CMK (cell line): Measurements from ENCODE around the gene SORL1-AS1.
"Not testable (repeated sequence)": the region's sequence is repeated elsewhere in the genome, so short reads cannot be mapped to it uniquely, and the experiment has no call there.

ENCODE experiments used
- DNase-seq: peaks from one replicate; pipeline ENCODE4 v3.0.0-alpha.2; 2010; ENCODE audit warnings: low read depth

The SORL1-AS1 gene

DNA sequence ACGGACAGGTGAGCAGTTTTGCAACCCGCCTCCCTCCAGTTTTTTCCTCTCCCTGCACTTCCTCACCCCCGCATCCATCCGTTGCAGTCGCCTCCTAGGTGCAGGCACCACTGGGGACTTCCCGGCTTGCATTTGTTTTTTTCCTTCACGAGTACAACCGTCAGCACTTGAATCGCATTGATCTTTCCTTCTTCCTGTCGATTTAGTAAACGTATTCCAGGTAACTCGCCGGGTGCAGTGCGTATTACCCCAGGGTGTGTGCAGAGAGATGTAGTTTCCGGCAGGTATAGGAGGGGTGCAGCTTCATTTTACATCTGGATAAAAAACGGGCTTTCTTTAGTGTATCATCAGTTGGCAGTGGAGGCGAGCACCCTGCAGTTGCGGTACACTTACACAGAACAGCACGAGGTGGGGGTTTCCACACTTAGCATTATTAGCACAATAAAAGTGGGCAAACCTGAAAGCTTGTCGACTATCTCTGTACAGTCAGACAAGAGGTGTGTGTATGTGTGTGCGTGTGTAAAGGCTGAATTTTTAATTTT is at the start of gene SORL1-AS1:
TSS of gene SORL1-AS1 (minus strand) at position 359 of the 542 bp plus-strand sequence.
- no peak for DNase-seq

DNA sequence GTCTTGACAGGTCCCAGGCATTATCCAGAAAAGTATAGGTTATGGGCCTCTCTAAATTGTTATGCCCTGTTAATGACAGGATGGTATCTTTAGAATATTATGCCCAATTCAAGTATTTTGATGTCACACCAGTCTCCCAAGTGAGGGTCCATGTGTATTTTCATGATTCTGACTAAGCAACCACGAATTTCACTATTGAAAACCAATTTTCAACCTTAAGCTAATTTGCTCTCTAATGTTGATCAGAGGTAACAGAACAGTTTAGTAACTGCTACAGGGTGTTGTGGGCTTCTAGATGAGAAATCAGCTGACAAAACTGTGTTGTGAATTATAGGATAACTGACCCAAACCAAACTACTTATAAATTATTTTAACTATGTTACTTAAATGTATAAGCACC is 48.0 kb upstream of the SORL1-AS1 start:
- DNase-seq, result no peak

DNA sequence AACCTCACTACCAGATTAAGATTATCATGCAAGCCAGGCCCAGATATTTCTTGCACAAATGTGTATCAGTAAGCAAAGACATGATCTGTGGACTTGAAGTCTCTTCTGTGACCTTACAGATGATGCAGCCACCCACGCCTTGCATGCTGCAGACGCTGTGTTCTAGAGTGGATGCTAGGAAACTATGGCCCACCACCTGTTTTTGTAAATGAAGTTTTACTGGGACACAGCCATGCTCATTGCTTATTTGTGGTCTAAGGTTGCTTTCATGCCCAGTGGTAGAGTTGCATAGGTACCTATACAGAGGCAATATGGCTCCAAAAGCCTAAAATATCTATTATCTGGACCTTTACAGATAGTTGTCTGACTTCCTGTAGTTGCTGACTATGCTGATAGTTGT is 47.5 kb upstream of the SORL1-AS1 start:
- no peak for DNase-seq

DNA sequence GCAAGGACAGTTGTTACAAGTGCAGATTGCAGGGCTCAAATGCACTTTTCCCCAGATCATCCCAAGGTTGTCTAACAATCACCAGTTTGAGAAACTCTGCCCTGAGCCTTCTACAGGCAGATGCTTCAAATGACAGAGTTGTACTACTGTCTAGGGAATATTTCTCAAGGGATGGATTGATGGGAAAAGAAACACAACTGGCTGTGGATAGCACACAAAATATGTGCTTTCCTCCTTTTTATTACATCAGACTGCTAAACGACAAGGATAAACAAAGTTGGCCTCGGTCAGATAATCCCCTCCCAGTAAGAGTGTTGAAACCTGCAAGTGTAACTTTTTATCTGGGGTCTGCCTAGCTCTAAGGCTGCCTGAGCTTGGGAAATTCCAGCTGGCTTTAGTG is 46.6 kb upstream of the SORL1-AS1 start:
- DNase-seq, result no peak

DNA sequence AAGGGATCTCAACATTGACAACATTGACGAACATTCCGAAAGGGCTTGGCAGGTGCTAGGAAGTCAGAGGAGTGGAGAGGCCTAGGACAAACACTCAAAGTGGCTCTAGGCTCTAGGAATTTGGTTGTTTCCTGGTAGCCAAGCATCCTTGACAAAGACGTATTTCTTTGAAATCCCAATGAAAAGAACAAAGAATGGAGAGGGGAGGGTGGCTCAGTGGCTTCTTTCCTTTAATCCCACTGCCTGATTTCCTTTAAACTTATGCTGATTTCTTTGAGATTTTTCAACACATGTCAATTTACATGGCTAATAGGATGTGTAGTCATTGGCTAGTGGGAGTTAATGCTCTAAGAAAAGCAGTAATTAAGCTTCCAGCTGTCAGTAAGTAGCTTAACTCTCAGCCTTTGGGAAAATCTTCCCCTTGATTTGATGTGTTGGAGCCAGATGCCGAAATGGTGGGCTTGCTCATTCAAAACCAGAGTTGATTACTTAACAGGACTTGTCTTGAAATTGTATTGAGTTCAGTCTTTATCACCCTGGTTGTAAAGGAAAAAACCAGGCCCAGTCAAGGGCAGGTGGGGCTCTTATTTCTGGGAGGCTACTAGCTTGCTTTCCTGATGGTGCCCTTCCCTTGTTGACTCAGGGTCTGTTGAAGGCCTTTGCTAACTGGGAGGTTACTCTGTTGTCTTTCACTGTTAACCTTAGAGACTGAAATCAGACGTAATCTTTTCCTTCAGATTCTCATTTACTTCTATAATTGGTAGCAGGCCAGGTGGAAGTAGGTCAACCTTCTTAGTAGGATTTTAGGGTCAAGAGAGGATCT is 44.6 kb upstream of the SORL1-AS1 start:
- no peak for DNase-seq

DNA sequence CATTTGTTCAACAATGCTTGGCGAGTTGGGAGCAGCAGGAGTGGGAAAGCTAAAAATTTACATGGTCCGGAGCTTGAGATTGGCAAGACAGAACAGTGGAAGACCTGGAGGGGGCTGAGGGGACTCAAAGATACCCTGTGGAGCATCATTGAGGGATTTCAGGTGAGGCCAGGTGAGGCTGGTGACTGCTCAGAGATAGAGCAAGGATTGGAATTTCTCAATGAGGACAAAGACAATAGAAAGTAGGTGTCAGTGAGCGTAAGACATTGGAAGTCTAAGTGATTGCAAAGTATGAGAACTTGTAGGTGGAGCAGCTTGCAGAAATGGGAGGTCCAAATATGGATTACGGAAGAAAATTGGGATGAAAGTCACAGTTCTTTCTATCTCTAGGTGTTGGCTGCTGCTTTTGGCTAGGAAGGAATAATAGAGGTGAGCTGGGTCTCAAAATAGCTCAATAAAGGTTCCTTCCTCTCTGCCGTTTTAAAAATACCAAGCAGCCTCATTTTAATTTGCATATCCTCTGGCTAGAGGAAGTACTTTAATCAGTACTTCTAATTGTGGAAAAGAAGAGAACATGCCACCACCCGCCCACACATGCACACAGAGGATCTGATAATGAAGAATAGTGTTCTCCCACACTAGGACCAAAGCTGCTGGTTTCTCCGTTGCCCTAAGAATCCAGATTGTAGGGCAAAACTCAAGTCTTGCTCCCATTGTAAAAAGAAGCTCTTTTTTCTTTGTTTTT is 41.8 kb upstream of the SORL1-AS1 start:
- DNase-seq, result no peak

DNA sequence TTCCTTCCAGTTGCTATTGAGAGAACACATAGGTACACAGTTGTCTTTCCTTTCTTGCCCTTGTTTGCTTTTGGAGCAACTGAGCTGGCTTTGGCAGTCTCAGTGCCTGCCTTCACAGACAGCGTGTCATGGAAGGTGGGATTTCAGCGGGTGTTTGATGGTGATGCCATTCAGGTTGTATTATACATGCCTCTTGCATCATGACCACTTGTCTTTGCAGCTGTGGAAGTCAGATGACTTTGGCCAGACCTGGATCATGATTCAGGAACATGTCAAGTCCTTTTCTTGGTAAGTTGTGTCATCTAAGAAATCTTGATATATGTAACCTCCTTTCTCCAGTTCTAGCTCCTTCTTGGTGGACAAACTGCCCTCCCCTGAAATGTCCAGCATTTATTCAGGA is 37.1 kb upstream of the SORL1-AS1 start:
- DNase-seq, result no peak

DNA sequence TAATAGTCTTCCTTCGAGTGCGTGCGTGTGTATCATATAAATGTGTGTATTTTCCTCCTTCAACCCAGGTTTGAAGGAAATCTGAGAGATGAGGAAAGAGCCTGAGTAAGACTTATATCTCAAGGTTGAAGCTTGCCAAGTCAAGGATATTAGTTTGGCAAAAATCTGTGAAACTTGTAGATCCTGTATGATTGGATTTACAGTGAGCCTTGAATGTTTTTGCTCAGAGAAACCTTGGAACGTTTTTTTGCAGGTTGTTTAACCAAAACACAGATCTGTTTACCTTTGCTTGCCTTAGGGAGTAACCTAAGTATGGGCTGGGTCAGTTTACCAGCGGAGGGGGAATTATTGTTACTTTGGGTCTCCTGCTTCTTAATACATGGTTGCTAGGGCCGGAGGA is 35.9 kb upstream of the SORL1-AS1 start:
- DNase-seq, result no peak

DNA sequence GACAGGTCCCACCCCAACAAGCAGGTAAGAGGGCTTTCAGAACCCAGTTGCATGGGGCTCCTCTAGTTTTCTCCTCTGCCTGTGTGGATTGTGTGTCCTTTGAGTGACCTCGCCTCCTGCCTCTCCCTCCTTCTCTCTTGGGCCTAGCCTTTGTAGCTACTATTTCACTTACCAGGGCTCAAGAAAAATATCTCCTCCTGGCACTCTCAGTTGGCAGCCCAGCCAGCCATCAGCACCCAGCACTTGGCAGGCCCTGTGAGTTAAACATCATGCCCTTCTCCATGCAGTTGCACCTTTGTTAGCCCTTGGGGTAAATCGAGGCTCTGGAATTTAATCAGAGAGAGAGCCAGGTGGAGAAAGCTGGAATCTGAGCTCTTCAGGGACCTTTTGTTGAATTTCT is 35.4 kb upstream of the SORL1-AS1 start:
- DNase-seq, result no peak

DNA sequence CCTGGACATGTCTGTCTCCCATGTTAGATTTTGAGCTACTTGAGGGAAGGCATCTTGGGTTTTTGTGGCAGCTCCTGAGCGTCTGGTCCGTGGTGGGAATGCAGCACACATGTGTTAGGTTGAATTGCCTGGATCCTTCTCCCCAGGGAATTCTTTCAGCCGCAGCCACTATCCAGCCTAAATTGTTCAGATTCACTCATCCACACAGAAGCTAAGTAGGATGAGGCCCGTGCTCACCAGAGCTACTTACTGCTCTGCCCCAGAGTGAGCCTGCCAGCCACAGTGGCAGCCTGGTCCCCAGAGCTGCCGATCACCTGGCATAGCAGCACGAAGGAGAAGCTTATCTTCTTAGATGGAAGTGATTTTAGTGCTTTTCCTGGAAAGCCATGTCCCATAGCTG is 34.4 kb upstream of the SORL1-AS1 start:
- DNase-seq, result no peak

DNA sequence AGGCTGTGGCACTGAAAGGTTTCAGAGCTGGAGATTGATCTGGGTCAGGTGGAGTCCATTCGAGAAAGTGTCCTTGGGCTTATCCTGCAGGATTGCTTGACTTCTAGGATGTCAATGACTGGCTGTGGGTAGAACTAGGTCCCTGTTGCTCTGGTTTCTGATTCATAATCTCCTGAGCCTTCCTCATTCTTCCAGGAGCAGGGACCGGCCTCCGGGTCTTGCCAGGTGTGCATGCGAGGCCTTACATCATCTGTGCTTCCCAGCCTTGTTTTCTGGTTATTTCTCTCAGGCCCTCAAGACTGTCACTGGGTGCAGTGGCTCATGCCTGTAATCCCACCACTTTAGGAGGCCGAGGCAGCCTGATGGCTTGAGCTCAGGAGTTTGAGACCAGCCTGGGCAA is 33.3 kb upstream of the SORL1-AS1 start:
- DNase-seq, result no peak

DNA sequence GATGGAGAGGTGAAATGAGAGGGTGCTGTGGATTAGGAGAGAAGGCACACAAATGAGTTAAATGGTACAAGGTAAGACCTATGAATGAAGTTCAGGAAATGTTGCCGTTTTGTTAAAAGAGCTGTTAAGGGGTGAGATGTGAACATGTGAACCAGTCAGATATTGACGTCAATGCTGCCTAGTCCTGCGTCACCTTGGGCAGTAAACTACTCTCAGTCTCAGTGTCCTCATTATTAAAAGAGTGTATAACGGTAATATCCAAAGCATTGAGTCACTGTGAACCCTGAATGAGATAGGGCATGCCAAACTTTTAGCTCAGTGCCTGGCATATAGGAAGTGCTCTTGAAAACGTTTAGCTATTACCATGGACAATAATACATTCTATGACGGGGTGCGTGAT is 32.4 kb upstream of the SORL1-AS1 start:
- DNase-seq, result no peak

DNA sequence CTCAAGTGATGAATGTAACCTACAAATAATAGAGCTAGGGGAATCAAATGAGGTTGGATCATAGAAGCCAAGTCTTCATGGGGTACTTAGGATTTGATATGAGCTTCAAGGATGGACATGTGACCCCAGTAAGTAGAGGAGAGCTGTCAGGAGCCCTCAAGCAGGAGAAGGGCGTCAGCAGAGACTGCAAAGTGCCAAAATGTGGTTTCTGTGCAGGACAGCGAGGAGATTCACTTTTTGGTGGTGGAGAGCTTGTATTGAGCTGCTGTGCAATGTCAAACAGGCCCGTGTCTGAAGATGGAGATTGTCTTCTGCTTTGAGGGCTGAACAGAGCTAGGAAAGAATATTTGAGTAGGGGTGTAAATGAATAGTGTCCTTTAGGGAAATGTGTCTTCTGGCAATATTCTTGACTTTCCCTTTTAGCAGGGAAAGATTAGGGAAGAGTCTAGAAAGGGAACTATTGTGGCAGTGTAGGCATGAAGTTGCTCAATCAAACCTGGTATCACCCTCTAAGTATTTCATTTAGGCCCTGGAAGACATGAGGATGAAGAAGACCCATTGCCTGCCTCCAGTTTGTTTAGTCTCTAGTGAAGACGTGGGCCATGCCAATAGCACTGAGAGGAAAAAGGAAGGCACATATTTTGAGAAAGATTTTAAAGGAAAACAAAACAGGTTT is 31.2 kb upstream of the SORL1-AS1 start:
- DNase-seq, result no peak

DNA sequence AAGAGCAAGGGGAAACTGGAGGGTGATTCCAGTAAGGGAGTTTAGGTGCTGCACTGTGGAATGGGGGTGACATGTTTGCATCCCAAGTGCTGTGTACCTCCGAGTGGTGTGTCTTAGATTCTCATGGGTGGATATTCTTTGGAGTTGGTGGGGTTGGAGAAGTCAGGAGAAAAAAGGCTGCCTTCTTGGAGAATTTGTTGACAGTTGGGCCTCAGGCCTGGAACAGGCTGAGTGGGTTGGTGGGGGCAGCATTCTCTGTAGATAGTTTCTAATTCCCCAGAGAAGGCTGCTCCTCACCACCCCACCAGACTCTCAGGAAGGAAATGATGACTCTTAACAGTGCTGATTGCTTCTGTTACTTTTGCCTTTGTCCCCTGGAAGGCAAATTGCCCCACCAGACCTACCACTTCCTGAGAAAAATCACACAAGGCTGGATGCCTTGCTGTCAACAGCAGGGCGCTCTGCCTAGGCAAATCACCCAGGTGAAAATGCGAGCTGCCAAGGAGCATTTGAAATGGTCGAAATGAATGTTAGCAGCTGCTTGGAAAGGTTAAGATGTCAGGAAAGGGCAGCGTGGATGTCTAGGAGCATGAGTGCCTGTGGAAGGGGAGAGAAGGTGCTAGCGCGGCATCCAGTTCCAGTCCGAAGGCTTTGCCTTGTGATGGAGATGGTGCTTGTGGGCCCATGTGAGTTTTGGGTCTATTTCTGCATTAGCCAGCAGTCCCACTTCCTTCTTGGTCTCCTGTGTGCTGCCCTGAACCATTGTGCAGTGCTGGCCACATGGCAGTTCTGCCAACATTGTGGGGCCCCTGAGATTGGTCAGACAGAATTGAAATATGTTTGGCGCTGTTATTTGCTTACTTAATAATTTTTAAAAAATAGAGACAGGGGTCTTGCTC is 29.7 kb upstream of the SORL1-AS1 start:
- no peak for DNase-seq

DNA sequence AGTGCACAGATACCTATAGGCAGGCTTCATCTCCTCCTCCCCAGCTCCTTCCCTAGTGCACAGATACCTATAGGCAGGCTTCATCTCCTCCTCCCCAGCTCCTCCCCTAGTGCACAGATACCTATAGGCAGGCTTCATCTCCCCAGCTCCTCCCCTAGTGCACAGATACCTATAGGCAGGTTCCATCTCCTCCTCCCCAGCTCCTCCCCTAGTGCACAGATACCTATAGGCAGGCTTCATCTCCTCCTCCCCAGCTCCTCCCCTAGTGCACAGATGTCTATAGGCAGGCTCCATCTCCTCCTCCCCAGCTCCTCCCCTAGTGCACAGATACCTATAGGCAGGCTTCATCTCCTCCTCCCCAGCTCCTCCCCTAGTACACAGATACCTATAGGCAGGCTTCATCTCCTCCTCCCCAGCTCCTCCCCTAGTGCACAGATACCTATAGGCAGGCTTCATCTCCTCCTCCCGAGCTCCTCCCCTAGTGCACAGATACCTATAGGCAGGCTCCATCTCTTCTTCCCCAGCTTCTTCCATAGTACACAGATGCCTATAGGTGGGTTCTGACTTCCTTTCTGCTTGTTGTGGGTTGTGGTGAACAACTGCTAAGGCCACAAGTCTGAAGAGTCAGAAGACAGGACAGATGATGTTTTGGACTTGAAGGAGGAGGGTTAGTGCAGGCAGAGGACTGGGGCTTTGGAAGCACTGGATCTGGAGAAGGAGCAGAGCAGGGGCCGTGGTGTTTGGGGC is 28.9 kb upstream of the SORL1-AS1 start:
- not testable (repeated sequence) for DNase-seq

DNA sequence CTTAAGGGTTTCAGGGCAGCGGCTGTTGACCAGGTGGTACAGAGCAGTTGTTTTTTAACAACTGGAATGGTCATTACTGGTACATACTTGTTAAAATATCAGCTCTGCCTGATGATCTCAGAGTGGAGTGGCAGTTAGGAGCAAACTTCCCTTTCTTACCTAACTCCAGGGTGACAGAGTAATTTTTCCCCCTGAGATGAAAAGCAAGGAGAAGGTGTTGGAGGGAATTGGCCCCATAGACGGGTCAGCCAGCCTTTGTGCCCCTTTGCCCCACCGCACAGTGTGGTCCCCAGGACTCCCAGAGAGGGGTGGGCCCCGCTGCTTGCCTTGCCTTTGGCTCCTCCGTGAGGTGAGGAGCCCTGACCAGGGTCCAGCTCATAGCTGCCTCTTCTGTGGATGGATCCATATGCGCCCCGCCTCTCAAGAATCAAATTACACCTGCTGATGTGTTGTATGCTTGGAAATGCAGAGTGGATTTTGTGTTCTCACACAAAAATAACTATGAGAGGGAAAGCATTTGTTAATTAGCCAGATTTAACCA is 27.0 kb upstream of the SORL1-AS1 start:
- DNase-seq, result no peak

DNA sequence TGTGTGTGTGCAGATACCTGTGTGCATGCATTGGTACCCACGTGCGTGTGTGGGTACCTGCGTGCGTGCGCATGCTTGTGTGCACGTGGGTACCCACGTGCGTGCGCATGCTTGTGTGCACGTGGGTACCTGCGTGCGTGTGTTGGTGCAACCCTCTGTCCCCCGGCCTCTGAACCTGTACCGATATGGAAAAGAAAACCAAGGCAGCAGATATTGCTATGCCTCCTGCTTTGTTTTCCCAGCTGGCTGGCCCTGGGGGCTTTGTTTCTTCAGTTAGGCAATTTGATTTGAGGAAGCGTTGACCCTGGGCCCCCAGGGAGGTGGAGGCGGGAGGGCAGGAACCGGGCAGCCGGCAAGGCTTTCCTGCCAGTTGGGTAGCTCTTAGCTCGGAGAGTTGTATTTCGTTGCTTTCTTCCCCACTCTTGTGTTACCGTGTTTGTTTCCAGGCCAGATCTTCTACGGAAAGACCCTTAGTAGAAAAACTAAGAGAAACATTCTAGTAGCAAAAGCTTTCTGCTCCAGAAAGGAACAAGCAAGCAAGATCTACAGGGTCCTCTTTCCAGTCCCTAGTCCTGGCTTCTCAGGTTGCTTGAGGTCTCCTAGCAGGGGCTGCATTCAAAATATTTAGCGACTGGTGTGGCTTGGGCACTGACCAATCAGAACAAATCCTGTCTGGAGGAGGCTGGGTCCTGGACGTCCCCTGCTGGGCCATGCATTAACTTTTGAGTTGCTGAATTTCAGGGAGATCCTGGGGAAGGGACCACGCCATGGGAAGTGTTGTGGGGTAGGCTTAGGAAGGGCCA is 26.3 kb upstream of the SORL1-AS1 start:
- no peak for DNase-seq

DNA sequence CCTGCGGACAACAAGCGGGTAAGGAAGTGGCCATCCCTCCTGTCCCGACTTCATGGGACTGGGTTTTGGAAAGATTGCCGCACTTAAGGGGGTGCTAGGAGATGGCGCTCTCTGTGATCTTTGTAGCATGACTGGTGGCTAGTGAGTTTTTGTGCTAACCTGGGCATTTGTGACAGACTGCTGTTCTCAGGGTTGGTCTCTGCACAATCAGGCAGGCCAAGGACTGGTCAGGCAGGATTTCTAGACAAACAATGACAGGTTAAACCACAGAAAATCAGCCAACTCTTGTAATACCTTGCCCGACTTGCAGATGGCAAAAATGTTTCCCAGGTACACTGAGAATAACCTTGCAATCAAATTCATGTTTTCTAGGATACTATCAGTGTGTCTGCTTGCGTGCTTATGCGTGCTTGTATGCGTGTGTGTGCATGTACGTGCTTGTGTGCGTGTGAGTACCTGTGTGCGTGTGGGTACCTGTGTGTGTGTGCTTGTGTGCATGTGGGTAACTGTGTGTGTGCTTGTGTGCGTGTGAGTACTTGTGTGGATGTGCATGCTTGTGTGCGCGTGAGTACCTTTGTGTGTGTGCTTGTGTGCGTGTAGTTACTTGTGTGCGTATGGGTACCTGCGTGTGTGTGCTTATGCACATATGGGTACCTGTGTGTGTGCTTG is 25.6 kb upstream of the SORL1-AS1 start:
- no peak for DNase-seq

DNA sequence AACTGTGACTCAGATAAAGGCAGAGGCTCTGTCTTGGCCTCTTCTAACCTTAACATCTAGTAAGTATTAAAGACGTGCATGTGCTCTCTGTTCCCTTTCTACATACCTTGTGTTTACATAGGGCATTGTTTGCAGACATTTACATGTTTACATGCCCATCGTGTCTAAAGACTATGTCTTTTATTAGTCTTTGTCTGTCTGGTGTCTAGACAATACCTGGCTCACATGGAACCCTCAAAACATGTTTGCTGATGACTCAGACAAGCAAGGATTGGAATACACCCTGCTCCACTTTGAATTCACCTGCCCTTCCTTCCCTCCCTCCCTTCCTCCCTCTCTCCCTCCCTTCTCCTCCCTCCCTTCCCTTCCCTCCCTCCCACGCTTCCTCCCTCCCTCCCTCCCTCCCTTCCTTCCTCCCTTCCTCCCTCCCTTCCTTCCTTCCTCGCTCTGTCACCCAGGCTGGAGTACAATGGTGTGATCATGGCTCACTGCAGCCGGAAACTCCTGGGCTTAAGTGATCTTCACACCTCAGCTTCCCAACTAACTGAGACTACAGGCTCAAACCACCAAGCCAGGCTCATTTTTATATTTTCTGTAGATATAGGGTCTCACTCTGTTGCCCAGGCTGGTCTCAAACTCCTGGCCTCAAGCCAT is 23.7 kb upstream of the SORL1-AS1 start:
- DNase-seq, result no peak
